ENCODE measurements around the gene DUS3L.

The DUS3L gene

GRCh38 chr19:5804516-5805461 lies 13.8 kb upstream of the DUS3L start, which contains the start of gene NRTN:
TSS of gene NRTN (plus strand) at chr19:5805067. CDS start at chr19:5824166, 19,099 bp downstream.
- TF ChIP-seq CTCF (IDR thresholded peaks at IDR 0.05; ENCODE audit: poor library complexity, severe bottlenecking) = no peak
- Histone ChIP-seq H3K4me3 (ENCODE audit: severe bottlenecking) (peak within 1 kb of the TSS; percentile 25), H3K36me3 (ENCODE audit: low read depth) (no peaks in the 10 kb centered on the region), H3K27ac (ENCODE audit: poor library complexity, severe bottlenecking) (no peak within 1 kb of the TSS), H3K9me3 (ENCODE audit: severe bottlenecking) (no peaks in the 10 kb centered on the region), H3K4me1 (ENCODE audit: insufficient read depth, poor library complexity, severe bottlenecking) (no peaks in the 10 kb centered on the region), H3K27me3 (ENCODE audit: insufficient read depth, poor library complexity, severe bottlenecking) (peaks cover 12% of the 10 kb centered on the region)
- ATAC-seq (ENCODE audit: low read depth) (no peak), DNase-seq (ENCODE audit: low spot score) (no peak)

GRCh38 chr19:5803752-5804515 lies 13.0 kb upstream of the DUS3L start:
- Histone ChIP-seq H3K4me3 (ENCODE audit: severe bottlenecking) (peak overlapping the region; percentile 6), H3K27me3 (ENCODE audit: insufficient read depth, poor library complexity, severe bottlenecking) (peaks cover 12% of the 10 kb centered on the region), H3K36me3 (ENCODE audit: low read depth) (no peaks in the 10 kb centered on the region), H3K27ac (ENCODE audit: poor library complexity, severe bottlenecking) (no peak overlapping the region), H3K9me3 (ENCODE audit: severe bottlenecking) (no peaks in the 10 kb centered on the region), H3K4me1 (ENCODE audit: insufficient read depth, poor library complexity, severe bottlenecking) (no peaks in the 10 kb centered on the region)
- ATAC-seq (ENCODE audit: low read depth) (peak; percentile 88), DNase-seq (ENCODE audit: low spot score) (peak; percentile 80)
- TF ChIP-seq CTCF (IDR thresholded peaks at IDR 0.05; ENCODE audit: poor library complexity, severe bottlenecking) = peak; percentile 92

GRCh38 chr19:5803441-5803751 lies 12.4 kb upstream of the DUS3L start:
- Histone ChIP-seq H3K4me3 (ENCODE audit: severe bottlenecking) (peak overlapping the region; percentile 6), H3K9me3 (ENCODE audit: severe bottlenecking) (no peaks in the 10 kb centered on the region), H3K4me1 (ENCODE audit: insufficient read depth, poor library complexity, severe bottlenecking) (no peaks in the 10 kb centered on the region), H3K27me3 (ENCODE audit: insufficient read depth, poor library complexity, severe bottlenecking) (peaks cover 12% of the 10 kb centered on the region), H3K36me3 (ENCODE audit: low read depth) (no peaks in the 10 kb centered on the region), H3K27ac (ENCODE audit: poor library complexity, severe bottlenecking) (no peak overlapping the region)
- DNase-seq (ENCODE audit: low spot score) = no peak
- TF ChIP-seq CTCF (IDR thresholded peaks at IDR 0.05; ENCODE audit: poor library complexity, severe bottlenecking) = no peak
- ATAC-seq (ENCODE audit: low read depth) = no peak

GRCh38 chr19:5801796-5802619 lies 11.0 kb upstream of the DUS3L start:
- no peaks in the 10 kb centered on the region for H3K36me3 ChIP-seq (ENCODE audit: low read depth)
- ATAC-seq (ENCODE audit: low read depth) (no peak), DNase-seq (ENCODE audit: low spot score) (no peak)
- H3K27ac ChIP-seq (ENCODE audit: poor library complexity, severe bottlenecking) = no peak overlapping the region
- no peaks in the 10 kb centered on the region for H3K9me3 ChIP-seq (ENCODE audit: severe bottlenecking)
- no peaks in the 10 kb centered on the region for H3K4me1 ChIP-seq (ENCODE audit: insufficient read depth, poor library complexity, severe bottlenecking)
- H3K27me3 ChIP-seq (ENCODE audit: insufficient read depth, poor library complexity, severe bottlenecking) = peaks cover 12% of the 10 kb centered on the region
- TF ChIP-seq CTCF (IDR thresholded peaks at IDR 0.05; ENCODE audit: poor library complexity, severe bottlenecking) = no peak
- H3K4me3 ChIP-seq (ENCODE audit: severe bottlenecking) = no peak overlapping the region

All from RWPE2 (cell line).